Neural progenitor cell (in vitro differentiated cells): ENCODE data around the gene PSMD6. TPM values are rescaled to one million over a fixed set of nuclear protein-coding genes. Genes with fewer than 3 reads are reported as not detected.

ENCODE experiments used
- DNase-seq: peaks from one replicate; pipeline ENCODE4 v3.0.0-alpha.2; 2016; ENCODE audit warnings: low spot score
- H2AFZ ChIP-seq: fragments of 200-600 bp; sonication (generic); replicated peaks from 2 replicates; pipeline ENCODE4 v1.6.1; 2016; ENCODE audit warnings: antibody characterized with exemption
- H3F3A ChIP-seq: fragments of 200-600 bp; sonication (generic); 2 replicates; pipeline ENCODE4 v1.6.1; 2016; ENCODE audit warnings: antibody characterized with exemption, low read depth
- H3K27ac ChIP-seq: fragments of 200-600 bp; sonication (generic); 2 replicates; pipeline ENCODE4 v1.5.1; 2016; ENCODE audit warnings: mild to moderate bottlenecking
- H3K27me3 ChIP-seq: fragments of 200-600 bp; sonication (generic); 2 replicates; pipeline ENCODE4 v1.6.1; 2016; ENCODE audit warnings: mild to moderate bottlenecking, moderate library complexity
- H3K36me3 ChIP-seq: fragments of 200-600 bp; sonication (generic); 2 replicates; pipeline ENCODE4 v1.5.1; 2016
- H3K4me1 ChIP-seq: fragments of 200-600 bp; sonication (generic); 2 replicates; pipeline ENCODE4 v1.6.1; 2016; ENCODE audit warnings: mixed run types
- H3K4me2 ChIP-seq: fragments of 200-600 bp; sonication (generic); 2 replicates; pipeline ENCODE4 v1.6.1; 2016
- H3K4me3 ChIP-seq: fragments of 200-600 bp; sonication (generic); 2 replicates; pipeline ENCODE4 v1.5.1; 2016
- H3K79me2 ChIP-seq: fragments of 200-600 bp; sonication (generic); 2 replicates; pipeline ENCODE4 v1.6.1; 2016; ENCODE audit warnings: low read depth
- H3K9ac ChIP-seq: fragments of 200-600 bp; sonication (generic); 2 replicates; pipeline ENCODE4 v1.6.1; 2016
- H3K9me3 ChIP-seq: fragments of 200-600 bp; sonication (generic); 2 replicates; pipeline ENCODE4 v1.5.1; 2016; ENCODE audit warnings: low read depth
- H4K20me1 ChIP-seq: fragments of 200-600 bp; sonication (generic); 2 replicates; pipeline ENCODE4 v1.6.1; 2016; ENCODE audit warnings: low read depth
- H3K27ac Mint-ChIP-seq: 3 replicates; pipeline ENCODE4 v1.8.0; 2021; ENCODE audit warnings: mixed read lengths
- H3K27me3 Mint-ChIP-seq: 2 replicates; pipeline ENCODE4 v1.8.0; 2022; ENCODE audit warnings: low read depth, mild to moderate bottlenecking, inconsistent platforms, moderate library complexity, mixed read lengths; ENCODE audit not compliant: insufficient read depth
- H3K36me3 Mint-ChIP-seq: 3 replicates; pipeline ENCODE4 v1.8.0; 2021; ENCODE audit warnings: mixed read lengths
- H3K4me1 Mint-ChIP-seq: 3 replicates; pipeline ENCODE4 v1.8.0; 2021; ENCODE audit warnings: mixed read lengths
- H3K4me3 Mint-ChIP-seq: 3 replicates; pipeline ENCODE4 v1.8.0; 2021; ENCODE audit warnings: mild to moderate bottlenecking, moderate library complexity, mixed read lengths
- H3K9me3 Mint-ChIP-seq: 3 replicates; pipeline ENCODE4 v1.8.0; 2020; ENCODE audit warnings: mixed read lengths
- EZH2 ChIP-seq: fragments of 200-600 bp; sonication (generic); IDR thresholded peaks from 2 replicates; pipeline ENCODE4 v1.6.1; 2017; ENCODE audit warnings: antibody characterized with exemption, mild to moderate bottlenecking, moderate library complexity
- EZH2phosphoT487 ChIP-seq: fragments of 200-600 bp; sonication (generic); IDR thresholded peaks from 2 replicates; pipeline ENCODE4 v1.6.1; 2017; ENCODE audit warnings: antibody characterized with exemption
- total RNA-seq: library from RNA; depleted of rRNA; stranded (reverse); fragments of >200 nt; gene quantifications from 2 replicates; pipeline ENCODE4 v1.2.3, GENCODE V29; 2015; ENCODE audit warnings: low replicate concordance
- TF ChIP-seq, protein P1 (sequence below): fragments of 200-600 bp; sonication (generic); IDR thresholded peaks from 2 replicates; pipeline ENCODE4 v1.5.1; 2017; ENCODE audit warnings: antibody characterized with exemption, mild to moderate bottlenecking

Gene PSMD6
- total RNA-seq, 1 donor from 2014 or later, result 141 TPM

DNA sequence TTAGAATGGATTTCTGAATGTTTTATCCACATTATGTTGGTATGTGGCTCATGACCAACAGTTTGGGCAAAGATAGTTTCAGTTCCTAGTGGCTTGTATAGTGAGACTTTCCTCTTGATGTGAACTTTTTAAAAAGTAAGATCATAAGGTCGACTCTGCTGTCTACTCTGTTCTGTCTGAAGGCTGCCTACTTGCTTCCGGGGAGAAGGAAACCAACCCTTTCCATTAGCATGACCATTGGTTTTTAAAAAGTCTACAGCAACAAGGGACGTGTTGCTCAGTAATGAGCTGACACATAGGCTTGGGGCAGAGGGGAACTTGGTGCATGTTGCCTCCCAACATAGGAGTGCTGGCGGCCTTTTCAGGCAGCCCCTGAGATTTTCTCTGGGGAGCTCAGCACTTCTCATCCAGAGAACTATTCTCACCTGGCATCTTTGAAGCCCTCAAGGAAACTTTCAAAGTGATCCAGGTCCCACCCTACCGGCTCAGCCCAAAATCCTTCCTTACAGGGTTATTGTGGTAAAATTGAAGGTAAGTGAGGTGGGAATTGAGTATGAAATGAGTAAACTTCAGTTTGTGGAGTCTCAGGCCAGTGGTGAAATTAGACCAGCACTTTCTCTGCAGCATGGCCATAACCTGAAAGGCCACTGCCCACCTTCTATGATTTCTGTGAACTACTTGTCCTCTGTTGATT lies 30.6 kb downstream of the PSMD6 start:
- peaks cover 14% of the 10 kb centered on the region for H3K36me3 ChIP-seq
- H3K27ac Mint-ChIP-seq, result no peak overlapping the region

DNA sequence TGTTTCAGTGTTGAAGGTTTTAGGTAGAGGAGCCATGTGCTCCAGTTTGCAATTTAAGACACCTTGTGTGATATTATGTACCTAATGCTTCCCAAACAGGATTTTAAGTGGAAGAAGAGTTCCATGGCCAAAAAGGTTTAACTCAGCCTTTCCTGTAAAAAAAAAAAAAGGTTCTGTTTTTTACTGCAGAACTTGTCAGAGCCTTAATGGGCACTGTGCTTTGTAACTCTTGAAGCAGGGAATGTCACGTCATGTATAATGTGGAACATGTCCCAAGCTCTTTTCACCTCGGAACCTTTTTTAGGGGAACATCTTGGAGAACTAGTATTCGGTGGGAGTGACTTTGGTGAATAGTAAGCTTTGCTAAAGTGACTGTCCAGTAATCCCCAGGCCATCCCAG lies 31.6 kb downstream of the PSMD6 start:
- no peaks in the 10 kb centered on the region for H3K79me2 ChIP-seq
- DNase-seq, result no peak
- Mint-ChIP-seq H3K27ac (no peak overlapping the region), H3K36me3 (peaks cover 55% of the 10 kb centered on the region), H3K4me1 (peaks cover 12% of the 10 kb centered on the region), H3K4me3 (no peak overlapping the region), H3K9me3 (no peaks in the 10 kb centered on the region), H3K27me3 (peaks cover 3% of the 10 kb centered on the region)
- H3K27ac ChIP-seq, result peak overlapping the region; percentile 46
- no peaks in the 10 kb centered on the region for H4K20me1 ChIP-seq
- H3K36me3 ChIP-seq, result peaks cover 14% of the 10 kb centered on the region
- TF ChIP-seq, protein P1, sequence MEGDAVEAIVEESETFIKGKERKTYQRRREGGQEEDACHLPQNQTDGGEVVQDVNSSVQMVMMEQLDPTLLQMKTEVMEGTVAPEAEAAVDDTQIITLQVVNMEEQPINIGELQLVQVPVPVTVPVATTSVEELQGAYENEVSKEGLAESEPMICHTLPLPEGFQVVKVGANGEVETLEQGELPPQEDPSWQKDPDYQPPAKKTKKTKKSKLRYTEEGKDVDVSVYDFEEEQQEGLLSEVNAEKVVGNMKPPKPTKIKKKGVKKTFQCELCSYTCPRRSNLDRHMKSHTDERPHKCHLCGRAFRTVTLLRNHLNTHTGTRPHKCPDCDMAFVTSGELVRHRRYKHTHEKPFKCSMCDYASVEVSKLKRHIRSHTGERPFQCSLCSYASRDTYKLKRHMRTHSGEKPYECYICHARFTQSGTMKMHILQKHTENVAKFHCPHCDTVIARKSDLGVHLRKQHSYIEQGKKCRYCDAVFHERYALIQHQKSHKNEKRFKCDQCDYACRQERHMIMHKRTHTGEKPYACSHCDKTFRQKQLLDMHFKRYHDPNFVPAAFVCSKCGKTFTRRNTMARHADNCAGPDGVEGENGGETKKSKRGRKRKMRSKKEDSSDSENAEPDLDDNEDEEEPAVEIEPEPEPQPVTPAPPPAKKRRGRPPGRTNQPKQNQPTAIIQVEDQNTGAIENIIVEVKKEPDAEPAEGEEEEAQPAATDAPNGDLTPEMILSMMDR, result no peak
- TF ChIP-seq EZH2phosphoT487 (no peak), EZH2 (no peak)
- H3K4me2 ChIP-seq, result no peak overlapping the region
- H3K9me3 ChIP-seq, result no peaks in the 10 kb centered on the region
- no peaks in the 10 kb centered on the region for H3K27me3 ChIP-seq
- H3F3A ChIP-seq, result peaks cover 32% of the 10 kb centered on the region
- H3K4me3 ChIP-seq, result no peak overlapping the region
- no peak overlapping the region for H3K9ac ChIP-seq
- H2AFZ ChIP-seq, result no peak overlapping the region
- H3K4me1 ChIP-seq, result peaks cover 23% of the 10 kb centered on the region

More for the DNA sequence above, 30.6 kb downstream of the PSMD6 start:
- H3K4me1 ChIP-seq, result peaks cover 22% of the 10 kb centered on the region
- no peak overlapping the region for H3K4me3 ChIP-seq
- TF ChIP-seq EZH2phosphoT487, result no peak
- TF ChIP-seq, protein P1, result no peak
- TF ChIP-seq EZH2, result no peak
- no peaks in the 10 kb centered on the region for H3K79me2 ChIP-seq
- DNase-seq, result no peak
- H2AFZ ChIP-seq, result no peak overlapping the region
- H3K27me3 Mint-ChIP-seq, result peaks cover 3% of the 10 kb centered on the region
- no peaks in the 10 kb centered on the region for H3K9me3 ChIP-seq
- no peaks in the 10 kb centered on the region for H4K20me1 ChIP-seq
- H3K9me3 Mint-ChIP-seq, result no peaks in the 10 kb centered on the region
- H3K27me3 ChIP-seq, result no peaks in the 10 kb centered on the region
- peaks cover 12% of the 10 kb centered on the region for H3K4me1 Mint-ChIP-seq
- peaks cover 57% of the 10 kb centered on the region for H3K36me3 Mint-ChIP-seq
- no peak overlapping the region for H3K9ac ChIP-seq
- H3K27ac ChIP-seq, result peak overlapping the region; percentile 53
- no peak overlapping the region for H3K4me3 Mint-ChIP-seq
- no peak overlapping the region for H3K4me2 ChIP-seq
- H3F3A ChIP-seq, result peaks cover 32% of the 10 kb centered on the region

DNA sequence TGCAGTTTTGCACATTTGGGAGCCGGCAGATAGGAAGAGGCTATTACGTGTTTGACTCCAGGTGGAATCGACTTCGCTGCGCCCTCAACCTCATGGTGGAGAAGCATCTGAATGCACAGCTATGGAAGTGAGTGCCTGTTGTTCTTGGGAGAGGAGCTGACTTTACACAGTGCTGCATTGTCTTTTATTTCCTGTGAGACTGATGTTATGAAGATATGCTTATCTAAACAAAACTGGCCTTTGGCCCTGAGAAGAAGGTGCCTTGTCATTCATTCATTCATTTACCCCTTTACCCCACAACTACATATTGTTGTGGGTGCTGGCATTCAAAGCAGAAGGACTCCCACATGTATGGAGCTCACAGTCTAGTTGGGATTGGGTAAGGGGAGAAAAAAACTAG lies 32.6 kb downstream of the PSMD6 start:
- peaks cover 3% of the 10 kb centered on the region for H3K27me3 Mint-ChIP-seq
- no peak overlapping the region for H3K4me3 Mint-ChIP-seq
- no peaks in the 10 kb centered on the region for H3K9me3 Mint-ChIP-seq
- Histone ChIP-seq H3K4me3 (no peak overlapping the region), H3K27me3 (no peaks in the 10 kb centered on the region), H3K79me2 (no peaks in the 10 kb centered on the region), H2AFZ (no peak overlapping the region), H3K36me3 (peaks cover 14% of the 10 kb centered on the region), H3K4me2 (no peak overlapping the region), H3K27ac (no peak overlapping the region), H3K4me1 (peaks cover 32% of the 10 kb centered on the region), H3F3A (peaks cover 32% of the 10 kb centered on the region), H3K9me3 (no peaks in the 10 kb centered on the region), H3K9ac (no peak overlapping the region), H4K20me1 (no peaks in the 10 kb centered on the region)
- DNase-seq, result no peak
- H3K36me3 Mint-ChIP-seq, result peaks cover 46% of the 10 kb centered on the region
- no peak for TF ChIP-seq EZH2phosphoT487
- TF ChIP-seq, protein P1, result no peak
- TF ChIP-seq EZH2, result no peak
- peaks cover 16% of the 10 kb centered on the region for H3K4me1 Mint-ChIP-seq
- no peak overlapping the region for H3K27ac Mint-ChIP-seq
